ENCODE measurements around the gene SUSD1. TPM values are rescaled to one million over a fixed set of nuclear protein-coding genes. Genes with fewer than 3 reads are reported as not detected.
A peak's percentile ranks its signal among the peaks of the same experiment; 100 is the strongest.

SUSD1 gene
- total and polyA plus RNA-seq, 2 donors, result 6.4 to 9.0 TPM

DNA sequence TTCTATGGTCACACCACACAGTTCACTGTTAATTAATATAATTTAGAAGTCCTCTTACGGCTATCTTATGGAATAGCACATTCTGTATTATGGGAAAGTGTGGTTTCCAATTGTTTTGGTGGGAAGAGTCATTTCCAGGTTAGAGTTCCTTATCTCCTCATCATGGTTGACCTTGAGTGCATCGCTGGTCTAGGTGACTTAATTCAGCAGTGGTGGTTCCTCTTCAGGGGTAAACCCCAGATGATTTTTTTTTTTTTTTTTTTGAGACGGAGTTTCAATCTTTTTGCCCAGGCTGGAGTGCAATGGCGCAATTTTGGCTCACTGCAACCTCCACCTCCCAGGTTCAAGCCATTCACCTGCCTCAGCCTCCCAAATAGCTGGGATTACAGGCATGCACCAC lies 171.6 kb downstream of the SUSD1 start:
- DNase-seq (ENCODE audit: low read depth in 6 of 9, low spot score in 9 of 9), result no peak
- no peak overlapping the region for H3K4me3 ChIP-seq (ENCODE audit: low read length in 2 of 2)
- peaks cover 0 to 22% of the 10 kb centered on the region in 2 donors for H3K4me1 ChIP-seq (ENCODE audit: control insufficient read depth in 2 of 2, insufficient read depth in 2 of 2, low read length in 2 of 2)
- no peaks in the 10 kb centered on the region for H3K36me3 ChIP-seq (ENCODE audit: control insufficient read depth in 2 of 2, insufficient read depth in 2 of 2, low read length in 1 of 2)
- no peaks in the 10 kb centered on the region for H3K9me3 ChIP-seq (ENCODE audit: control insufficient read depth in 2 of 2, insufficient read depth in 1 of 2, low read length in 1 of 2)
- H3K27me3 ChIP-seq (ENCODE audit: control insufficient read depth in 2 of 2, insufficient read depth in 1 of 2, low read length in 1 of 2), result peaks cover 0 to 3% of the 10 kb centered on the region in 2 donors
- H3K27ac ChIP-seq (ENCODE audit: low read depth in 1 of 2, low read length in 1 of 2), result no peak overlapping the region
- 97% methylated on average over 4 of the region's 4 CpGs for WGBS

DNA sequence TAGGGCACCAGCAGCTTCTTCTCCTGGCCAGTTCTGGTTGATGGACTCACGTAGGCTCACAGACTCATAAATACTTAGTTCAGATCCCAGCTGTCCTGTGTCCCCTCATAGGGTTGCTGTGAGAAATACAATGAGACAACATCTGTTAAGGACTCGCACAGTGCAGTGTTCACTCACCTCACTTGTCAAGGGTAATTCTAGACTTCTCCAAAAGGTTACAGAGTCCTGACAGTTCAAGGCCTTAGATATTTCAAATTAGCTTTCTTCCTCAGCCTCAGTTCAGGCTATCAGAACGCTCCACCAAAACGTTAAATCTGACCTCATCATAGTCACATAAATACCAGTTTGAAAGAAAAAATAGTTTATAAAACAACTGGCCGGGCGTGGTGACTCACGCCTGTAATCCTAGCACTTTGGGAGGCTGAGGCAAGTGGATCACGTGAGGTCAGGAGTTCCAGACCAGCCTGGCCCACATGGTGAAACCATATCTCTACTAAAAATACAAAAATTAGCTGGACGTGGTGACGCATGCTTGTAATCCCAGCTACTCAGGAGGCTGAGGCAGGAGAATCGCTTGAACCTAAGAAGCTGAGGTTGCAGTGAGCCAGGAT lies 172.1 kb downstream of the SUSD1 start:
- no peak for DNase-seq (ENCODE audit: low read depth in 6 of 9, low spot score in 9 of 9)
- Histone ChIP-seq H3K27me3 (ENCODE audit: control insufficient read depth in 2 of 2, insufficient read depth in 1 of 2, low read length in 1 of 2) (peaks cover 0 to 3% of the 10 kb centered on the region in 2 donors), H3K9me3 (ENCODE audit: control insufficient read depth in 2 of 2, insufficient read depth in 1 of 2, low read length in 1 of 2) (no peaks in the 10 kb centered on the region), H3K36me3 (ENCODE audit: control insufficient read depth in 2 of 2, insufficient read depth in 2 of 2, low read length in 1 of 2) (no peaks in the 10 kb centered on the region), H3K27ac (ENCODE audit: low read depth in 1 of 2, low read length in 1 of 2) (peak overlapping the region in 1 of 2 donors; percentile 64), H3K4me3 (ENCODE audit: low read length in 2 of 2) (no peak overlapping the region), H3K4me1 (ENCODE audit: control insufficient read depth in 2 of 2, insufficient read depth in 2 of 2, low read length in 2 of 2) (peaks cover 0 to 22% of the 10 kb centered on the region in 2 donors)
- 96% methylated on average over 11 of the region's 11 CpGs for WGBS

DNA sequence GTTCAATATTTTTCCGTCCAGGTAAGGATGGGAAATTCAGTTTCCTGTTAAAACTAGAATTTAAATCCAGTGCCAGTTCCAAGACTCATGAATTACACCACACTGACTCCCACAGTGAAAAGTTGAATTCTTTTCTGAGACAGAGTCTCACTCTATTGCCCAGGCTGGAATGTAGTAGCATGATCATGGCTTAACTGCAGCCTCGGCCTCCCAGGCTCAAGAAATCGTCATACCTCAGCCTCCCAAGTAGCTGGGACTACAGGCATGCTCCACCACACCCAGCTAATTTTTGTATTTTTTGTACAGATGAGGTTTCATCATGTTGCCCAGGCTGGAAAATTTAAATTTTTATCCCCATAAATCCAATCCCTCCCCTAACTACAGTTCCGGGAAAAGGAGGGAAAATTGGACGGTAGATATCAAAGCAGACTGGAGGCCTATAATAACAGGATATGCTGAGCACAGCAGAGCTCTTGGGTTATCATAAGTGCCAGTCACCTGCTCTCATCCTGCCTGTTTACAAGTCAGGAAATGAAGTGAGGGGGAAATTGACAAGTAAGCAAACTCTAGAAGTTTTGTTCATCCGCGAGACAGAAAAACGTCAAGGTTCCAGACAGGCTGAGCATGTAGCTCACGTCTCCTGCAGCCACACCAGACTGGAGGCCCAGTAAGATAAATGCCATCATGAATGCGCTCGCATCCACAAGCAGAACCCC lies 172.8 kb downstream of the SUSD1 start:
- H3K9me3 ChIP-seq (ENCODE audit: control insufficient read depth in 2 of 2, insufficient read depth in 1 of 2, low read length in 1 of 2), result no peaks in the 10 kb centered on the region
- H3K4me3 ChIP-seq (ENCODE audit: low read length in 2 of 2), result no peak overlapping the region
- peak in 7 of 9 donors; percentile 15 to 80 (median 46) for DNase-seq (ENCODE audit: low read depth in 6 of 9, low spot score in 9 of 9)
- H3K27ac ChIP-seq (ENCODE audit: low read depth in 1 of 2, low read length in 1 of 2), result peak overlapping the region; percentile 8 to 64
- peaks cover 0 to 22% of the 10 kb centered on the region in 2 donors for H3K4me1 ChIP-seq (ENCODE audit: control insufficient read depth in 2 of 2, insufficient read depth in 2 of 2, low read length in 2 of 2)
- H3K27me3 ChIP-seq (ENCODE audit: control insufficient read depth in 2 of 2, insufficient read depth in 1 of 2, low read length in 1 of 2), result peaks cover 0 to 3% of the 10 kb centered on the region in 2 donors
- no peaks in the 10 kb centered on the region for H3K36me3 ChIP-seq (ENCODE audit: control insufficient read depth in 2 of 2, insufficient read depth in 2 of 2, low read length in 1 of 2)
- 73% methylated on average over 11 of the region's 11 CpGs for WGBS

DNA sequence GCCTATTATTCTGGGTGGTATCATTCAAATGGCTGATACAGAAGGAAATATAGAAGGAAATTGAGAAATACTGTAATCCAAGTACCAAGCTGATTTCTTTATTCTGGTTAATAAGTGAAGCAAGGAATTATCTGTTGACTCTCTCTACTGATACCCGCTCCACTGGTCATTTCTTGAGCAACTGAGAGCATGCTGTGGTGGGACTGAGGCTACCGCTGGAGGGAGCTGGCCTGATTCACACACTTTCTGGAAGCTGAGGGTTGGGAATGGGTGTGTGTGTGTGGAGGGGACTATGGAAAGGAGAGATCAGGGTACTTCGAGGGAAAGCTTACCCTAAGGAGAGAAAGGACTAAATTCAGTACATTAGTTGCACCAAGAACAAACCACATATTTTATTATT lies 174.4 kb downstream of the SUSD1 start:
- DNase-seq (ENCODE audit: low read depth in 6 of 9, low spot score in 9 of 9), result no peak
- 92% methylated on average over 3 of the region's 3 CpGs for WGBS
- Histone ChIP-seq H3K36me3 (ENCODE audit: control insufficient read depth in 2 of 2, insufficient read depth in 2 of 2, low read length in 1 of 2) (no peaks in the 10 kb centered on the region), H3K4me3 (ENCODE audit: low read length in 2 of 2) (no peak overlapping the region), H3K27ac (ENCODE audit: low read depth in 1 of 2, low read length in 1 of 2) (no peak overlapping the region), H3K4me1 (ENCODE audit: control insufficient read depth in 2 of 2, insufficient read depth in 2 of 2, low read length in 2 of 2) (peaks cover 0 to 19% of the 10 kb centered on the region in 2 donors), H3K27me3 (ENCODE audit: control insufficient read depth in 2 of 2, insufficient read depth in 1 of 2, low read length in 1 of 2) (peaks cover 0 to under 1% of the 10 kb centered on the region in 2 donors), H3K9me3 (ENCODE audit: control insufficient read depth in 2 of 2, insufficient read depth in 1 of 2, low read length in 1 of 2) (no peaks in the 10 kb centered on the region)

DNA sequence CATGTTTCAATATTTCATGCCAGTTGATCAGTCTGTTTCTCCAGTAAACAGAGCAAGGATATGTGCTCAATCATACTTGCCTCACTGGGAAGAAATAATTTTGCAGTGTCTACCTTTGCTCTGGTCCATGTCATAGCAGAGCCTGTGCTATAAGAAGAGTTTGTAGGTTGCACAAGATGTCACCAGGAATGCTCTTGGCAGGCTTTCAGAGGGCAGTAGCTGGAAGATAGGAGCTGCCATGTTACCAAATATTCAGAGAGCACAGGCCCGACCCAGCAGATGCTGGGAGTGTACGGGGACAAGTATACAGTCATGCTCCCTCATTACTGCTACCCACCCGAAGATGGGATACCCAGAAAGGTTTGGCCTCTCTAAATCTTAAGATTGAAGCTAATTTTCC lies 175.8 kb downstream of the SUSD1 start:
- no peak overlapping the region for H3K27ac ChIP-seq (ENCODE audit: low read depth in 1 of 2, low read length in 1 of 2)
- no peaks in the 10 kb centered on the region for H3K36me3 ChIP-seq (ENCODE audit: control insufficient read depth in 2 of 2, insufficient read depth in 2 of 2, low read length in 1 of 2)
- DNase-seq (ENCODE audit: low read depth in 6 of 9, low spot score in 9 of 9), result no peak
- H3K4me3 ChIP-seq (ENCODE audit: low read length in 2 of 2), result no peak overlapping the region
- H3K4me1 ChIP-seq (ENCODE audit: control insufficient read depth in 2 of 2, insufficient read depth in 2 of 2, low read length in 2 of 2), result peaks cover 0 to 16% of the 10 kb centered on the region in 2 donors
- H3K9me3 ChIP-seq (ENCODE audit: control insufficient read depth in 2 of 2, insufficient read depth in 1 of 2, low read length in 1 of 2), result no peaks in the 10 kb centered on the region
- no peaks in the 10 kb centered on the region for H3K27me3 ChIP-seq (ENCODE audit: control insufficient read depth in 2 of 2, insufficient read depth in 1 of 2, low read length in 1 of 2)
- 94% methylated on average over 3 of the region's 3 CpGs for WGBS

DNA sequence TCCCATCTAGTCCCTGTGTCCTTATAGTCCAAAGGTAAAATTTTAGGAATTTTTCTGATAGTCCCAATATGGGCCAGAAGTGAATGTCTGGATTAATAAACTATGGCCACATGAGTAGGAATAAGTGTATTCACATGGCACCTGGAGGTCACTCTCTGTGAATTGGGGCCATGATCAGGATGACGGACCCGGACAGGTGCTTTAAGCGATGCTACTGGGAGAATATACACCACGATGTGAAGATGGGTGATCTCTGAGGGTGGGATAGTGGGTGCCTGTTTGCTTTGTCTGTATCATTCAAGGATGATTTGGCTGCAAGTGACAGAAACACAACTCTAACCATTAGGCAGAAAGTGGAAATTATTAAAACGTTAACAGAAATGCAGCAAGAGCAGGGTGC lies 177.3 kb downstream of the SUSD1 start:
- H3K9me3 ChIP-seq (ENCODE audit: control insufficient read depth in 2 of 2, insufficient read depth in 1 of 2, low read length in 1 of 2), result no peaks in the 10 kb centered on the region
- DNase-seq (ENCODE audit: low read depth in 6 of 9, low spot score in 9 of 9), result no peak
- peaks cover 0 to 12% of the 10 kb centered on the region in 2 donors for H3K4me1 ChIP-seq (ENCODE audit: control insufficient read depth in 2 of 2, insufficient read depth in 2 of 2, low read length in 2 of 2)
- no peaks in the 10 kb centered on the region for H3K36me3 ChIP-seq (ENCODE audit: control insufficient read depth in 2 of 2, insufficient read depth in 2 of 2, low read length in 1 of 2)
- 95% methylated on average over 5 of the region's 5 CpGs for WGBS
- no peak overlapping the region for H3K27ac ChIP-seq (ENCODE audit: low read depth in 1 of 2, low read length in 1 of 2)
- H3K27me3 ChIP-seq (ENCODE audit: control insufficient read depth in 2 of 2, insufficient read depth in 1 of 2, low read length in 1 of 2), result no peaks in the 10 kb centered on the region
- H3K4me3 ChIP-seq (ENCODE audit: low read length in 2 of 2), result no peak overlapping the region

DNA sequence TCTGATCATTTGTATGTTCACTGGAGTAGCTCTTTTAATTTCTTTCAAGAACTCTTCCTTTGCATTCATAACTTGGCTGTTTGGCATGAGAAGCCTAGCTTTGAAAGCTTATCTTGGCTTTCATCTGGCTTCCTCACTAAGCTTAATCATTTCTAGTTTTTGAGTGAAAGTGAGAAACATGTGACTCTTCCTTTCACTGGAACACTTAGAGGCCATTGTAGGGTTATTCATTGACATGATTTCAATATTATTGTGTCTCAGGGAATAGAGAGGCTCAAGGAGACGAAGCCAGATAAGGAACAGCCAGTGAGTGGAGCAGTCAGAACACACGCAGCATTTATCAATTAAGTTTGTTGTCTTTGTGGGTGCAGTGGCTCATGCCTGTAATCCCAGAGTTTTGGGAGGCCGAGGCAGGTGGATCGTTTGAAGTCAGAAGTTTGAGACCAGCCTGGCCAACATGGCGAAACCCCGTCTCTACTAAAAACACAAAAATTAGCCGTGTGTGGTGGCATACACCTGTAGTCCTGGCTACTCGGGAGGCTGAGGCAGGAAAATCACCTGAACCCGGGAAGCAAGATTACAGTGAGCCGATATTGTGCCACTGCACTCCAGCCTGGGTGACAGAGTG lies 180.2 kb downstream of the SUSD1 start:
- DNase-seq (ENCODE audit: low read depth in 6 of 9, low spot score in 9 of 9), result peak in 1 of 9 donors; percentile 43
- peaks cover 0 to 3% of the 10 kb centered on the region in 2 donors for H3K4me1 ChIP-seq (ENCODE audit: control insufficient read depth in 2 of 2, insufficient read depth in 2 of 2, low read length in 2 of 2)
- H3K9me3 ChIP-seq (ENCODE audit: control insufficient read depth in 2 of 2, insufficient read depth in 1 of 2, low read length in 1 of 2), result no peaks in the 10 kb centered on the region
- no peaks in the 10 kb centered on the region for H3K36me3 ChIP-seq (ENCODE audit: control insufficient read depth in 2 of 2, insufficient read depth in 2 of 2, low read length in 1 of 2)
- 97% methylated on average over 10 of the region's 10 CpGs for WGBS
- no peaks in the 10 kb centered on the region for H3K27me3 ChIP-seq (ENCODE audit: control insufficient read depth in 2 of 2, insufficient read depth in 1 of 2, low read length in 1 of 2)
- no peak overlapping the region for H3K4me3 ChIP-seq (ENCODE audit: low read length in 2 of 2)
- H3K27ac ChIP-seq (ENCODE audit: low read depth in 1 of 2, low read length in 1 of 2), result no peak overlapping the region

DNA sequence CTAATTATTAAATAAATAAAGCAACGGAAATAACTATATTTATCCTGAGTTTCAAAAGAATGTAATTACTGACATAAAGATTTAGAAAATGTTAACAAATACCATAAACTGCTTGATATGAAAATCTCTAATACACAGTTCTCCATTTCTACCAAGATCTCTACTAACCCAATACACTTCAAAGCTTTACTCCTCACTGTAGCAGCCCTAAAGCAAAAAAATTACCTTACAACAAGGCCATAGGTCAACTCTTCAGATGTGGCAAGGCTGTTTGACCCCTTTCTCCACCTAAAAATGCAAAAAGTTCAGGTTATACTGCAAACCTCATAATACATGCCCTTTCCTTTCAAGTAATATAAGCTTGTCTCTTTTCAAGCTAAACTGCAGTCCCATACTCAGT lies 181.8 kb downstream of the SUSD1 start:
- WGBS, result 96% methylated on average over 1 of the region's 1 CpG
- no peaks in the 10 kb centered on the region for H3K27me3 ChIP-seq (ENCODE audit: control insufficient read depth in 2 of 2, insufficient read depth in 1 of 2, low read length in 1 of 2)
- H3K9me3 ChIP-seq (ENCODE audit: control insufficient read depth in 2 of 2, insufficient read depth in 1 of 2, low read length in 1 of 2), result no peaks in the 10 kb centered on the region
- peaks cover 0 to 3% of the 10 kb centered on the region in 2 donors for H3K4me1 ChIP-seq (ENCODE audit: control insufficient read depth in 2 of 2, insufficient read depth in 2 of 2, low read length in 2 of 2)
- no peak for DNase-seq (ENCODE audit: low read depth in 6 of 9, low spot score in 9 of 9)
- no peak overlapping the region for H3K27ac ChIP-seq (ENCODE audit: low read depth in 1 of 2, low read length in 1 of 2)
- no peak overlapping the region for H3K4me3 ChIP-seq (ENCODE audit: low read length in 2 of 2)
- H3K36me3 ChIP-seq (ENCODE audit: control insufficient read depth in 2 of 2, insufficient read depth in 2 of 2, low read length in 1 of 2), result no peaks in the 10 kb centered on the region

DNA sequence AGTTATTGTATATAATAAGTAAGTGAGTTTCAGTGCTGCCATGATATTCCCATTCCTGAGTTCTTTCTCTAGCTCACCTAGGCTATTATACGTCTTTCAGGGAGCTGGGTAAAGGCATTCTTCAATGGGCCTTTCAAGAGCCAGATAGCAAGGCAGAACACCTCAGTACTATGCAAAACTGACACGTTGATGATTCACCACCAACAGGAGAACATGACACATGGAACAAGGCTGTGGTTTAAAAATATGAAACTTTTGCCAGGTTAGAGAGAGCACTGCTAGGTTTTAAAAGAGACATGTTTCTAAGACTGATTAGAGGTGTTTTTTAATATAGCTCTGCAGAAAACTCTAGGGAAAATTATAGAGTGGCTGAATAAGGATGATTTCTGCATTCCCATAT lies 182.6 kb downstream of the SUSD1 start:
- H3K4me3 ChIP-seq (ENCODE audit: low read length in 2 of 2), result no peak overlapping the region
- 74% methylated on average over 2 of the region's 2 CpGs for WGBS
- peak in 1 of 9 donors; percentile 34 for DNase-seq (ENCODE audit: low read depth in 6 of 9, low spot score in 9 of 9)
- H3K9me3 ChIP-seq (ENCODE audit: control insufficient read depth in 2 of 2, insufficient read depth in 1 of 2, low read length in 1 of 2), result no peaks in the 10 kb centered on the region
- H3K4me1 ChIP-seq (ENCODE audit: control insufficient read depth in 2 of 2, insufficient read depth in 2 of 2, low read length in 2 of 2), result peaks cover 0 to 3% of the 10 kb centered on the region in 2 donors
- no peak overlapping the region for H3K27ac ChIP-seq (ENCODE audit: low read depth in 1 of 2, low read length in 1 of 2)
- no peaks in the 10 kb centered on the region for H3K36me3 ChIP-seq (ENCODE audit: control insufficient read depth in 2 of 2, insufficient read depth in 2 of 2, low read length in 1 of 2)
- H3K27me3 ChIP-seq (ENCODE audit: control insufficient read depth in 2 of 2, insufficient read depth in 1 of 2, low read length in 1 of 2), result no peaks in the 10 kb centered on the region
